ENCODE data around the gene PIP5K1B.

- no peak for TF ChIP-seq CTCF (IDR thresholded peaks at IDR 0.05; ENCODE audit: low read length)
- TF ChIP-seq EZH2phosphoT487 (IDR thresholded peaks at IDR 0.05; ENCODE audit: low read length): no peak
- no peak for TF ChIP-seq EZH2 (optimal IDR thresholded peaks at IDR 0.05; ENCODE audit: low read depth, low read length)
Measured at GRCh38 chr9:69040646-69041045, 335.6 kb downstream of the PIP5K1B start.

All from MM.1S (cell line).